GM13976 (cell line): ENCODE results near the gene PRKAR1B.
"Not testable (repeated sequence)": the region's sequence is repeated elsewhere in the genome, so short reads cannot be mapped to it uniquely, and the experiment has no call there.

Experiments used
- DNase-seq: peaks from one replicate; pipeline ENCODE4 v3.0.0; 2012; ENCODE audit warnings: low spot score
- CTCF ChIP-seq: IDR thresholded peaks from 2 replicates; pipeline ENCODE4 v1.5.1; 2012; ENCODE audit warnings: borderline replicate concordance, mild to moderate bottlenecking; ENCODE audit not compliant: insufficient read depth; ENCODE audit errors: extremely low read depth, missing control alignments, control extremely low read depth
- in situ Hi-C: fragments of 300-500 bp; cut with MboI; formaldehyde crosslinking; loops from one replicate; pipeline ENCODE4 v1.12.0; 2022; ENCODE audit warnings: low sequenced_read_pairs, mixed read lengths, inconsistent platforms; ENCODE audit not compliant: unreplicated experiment

The PRKAR1B gene

GRCh38 chr7:753190-753589, 26.1 kb upstream of the PRKAR1B start:
- in situ Hi-C loops = no loop called here
- TF ChIP-seq CTCF = no peak

GRCh38 chr7:752256-752655, 25.2 kb upstream of the PRKAR1B start:
- in situ Hi-C loops, DNase-seq: not testable (repeated sequence)

More at GRCh38 chr7:753190-753589, 26.1 kb upstream of the PRKAR1B start:
- DNase-seq = no peak

- in situ Hi-C loops = no loop called here
- no peak for TF ChIP-seq CTCF
- DNase-seq = no peak
These were observed 24.7 kb upstream of the PRKAR1B start for GRCh38 chr7:751826-752225.

- in situ Hi-C loops = no loop called here
- no peak for TF ChIP-seq CTCF
- no peak for DNase-seq
These were observed 23.2 kb upstream of the PRKAR1B start for GRCh38 chr7:750111-750905.

- in situ Hi-C loops = no loop called here
- no peak for TF ChIP-seq CTCF
- DNase-seq = no peak
These were observed 22.1 kb upstream of the PRKAR1B start for GRCh38 chr7:749140-749551.

- TF ChIP-seq CTCF = no peak
- DNase-seq = no peak
- in situ Hi-C loops = no loop called here
These were observed 21.4 kb upstream of the PRKAR1B start for GRCh38 chr7:748446-748845.

GRCh38 chr7:747186-747585, 20.1 kb upstream of the PRKAR1B start:
- no peak for TF ChIP-seq CTCF
- DNase-seq = no peak
- in situ Hi-C loops = no loop called here
